OCI-LY7 (cell line): Measurements from ENCODE around the gene PLIN1. TPM values are rescaled to one million over a fixed set of nuclear protein-coding genes. Genes with fewer than 3 reads are reported as not detected.

Experiments used
- BruUV-seq: library from RNA; stranded (reverse); fragments of 400-500 nt; replicated peaks from 2 replicates; lab custom pipeline; 2021; lab: Mats Ljungman, UMichigan
- CTCF ChIA-PET: fragments of 300-600 bp; sonication (Branson Sonifier 250); formaldehyde crosslinking; loops from one replicate; lab custom pipeline; 2022; ENCODE audit warnings: antibody characterized with exemption; ENCODE audit not compliant: unreplicated experiment; lab: Charles Lee
- POLR2A ChIA-PET: fragments of 300-600 bp; sonication (Branson Sonifier 250); formaldehyde crosslinking; loops from one replicate; lab custom pipeline; 2022; ENCODE audit warnings: antibody characterized with exemption; lab: Charles Lee
- DNase-seq: peaks from one replicate; pipeline ENCODE4 v3.0.0-alpha.2; 2015; ENCODE audit warnings: low spot score
- H2AFZ ChIP-seq: fragments of 200-600 bp; sonication (generic), shearing (Covaris generic); 2 replicates; pipeline ENCODE4 v1.6.1; 2014; ENCODE audit warnings: mild to moderate bottlenecking, antibody characterized with exemption, low read length, moderate library complexity
- H3K27ac ChIP-seq: fragments of 200-600 bp; sonication (generic); 2 replicates; pipeline ENCODE4 v1.5.1; 2014; ENCODE audit warnings: mixed run types, low read depth, mild to moderate bottlenecking, moderate library complexity, low read length, inconsistent platforms; ENCODE audit not compliant: poor library complexity, severe bottlenecking
- H3K36me3 ChIP-seq: fragments of 200-600 bp; sonication (generic); 2 replicates; pipeline ENCODE4 v1.6.1; 2014; ENCODE audit warnings: mild to moderate bottlenecking, antibody characterized with exemption, low read length, moderate library complexity, mixed read lengths; ENCODE audit not compliant: insufficient read depth
- H3K4me1 ChIP-seq: fragments of 200-600 bp; sonication (generic); 2 replicates; pipeline ENCODE4 v1.5.1; 2014; ENCODE audit warnings: mild to moderate bottlenecking, low read length; ENCODE audit not compliant: insufficient read depth, poor library complexity, severe bottlenecking
- H3K4me2 ChIP-seq: fragments of 200-600 bp; sonication (generic); 2 replicates; pipeline ENCODE4 v1.6.1; 2014; ENCODE audit warnings: mild to moderate bottlenecking, low read length
- H3K4me3 ChIP-seq: fragments of 200-600 bp; sonication (generic); 2 replicates; pipeline ENCODE4 v1.5.1; 2014; ENCODE audit warnings: mild to moderate bottlenecking, low read depth, low read length; ENCODE audit not compliant: poor library complexity, severe bottlenecking
- H3K79me2 ChIP-seq: fragments of 200-600 bp; sonication (generic); 2 replicates; pipeline ENCODE4 v1.6.1; 2016; ENCODE audit warnings: low read depth, mild to moderate bottlenecking, low read length, moderate library complexity, mixed read lengths; ENCODE audit not compliant: insufficient read depth
- H3K9me2 ChIP-seq: fragments of 200-600 bp; sonication (generic); 2 replicates; pipeline ENCODE4 v1.6.1; 2016; ENCODE audit warnings: mild to moderate bottlenecking, low read length, mixed read lengths; ENCODE audit not compliant: insufficient read depth
- H3K9me3 ChIP-seq: fragments of 200-600 bp; sonication (generic); 2 replicates; pipeline ENCODE4 v1.6.1; 2014; ENCODE audit warnings: mild to moderate bottlenecking, mixed run types, low read length, mixed read lengths
- H4K20me1 ChIP-seq: fragments of 200-600 bp; sonication (generic); 2 replicates; pipeline ENCODE4 v1.6.1; 2014; ENCODE audit warnings: mild to moderate bottlenecking, antibody characterized with exemption, low read length, moderate library complexity, mixed read lengths; ENCODE audit not compliant: insufficient read depth
- CTCF ChIP-seq: fragments of 200-600 bp; sonication (generic); conservative IDR thresholded peaks from 2 replicates; pipeline ENCODE4 v1.5.1; 2014; ENCODE audit warnings: mild to moderate bottlenecking, antibody characterized with exemption, low read length, moderate library complexity, mixed read lengths
- EZH2phosphoT487 ChIP-seq: fragments of 200-600 bp; sonication (generic); IDR thresholded peaks from 2 replicates; pipeline ENCODE4 v1.6.1; 2018; ENCODE audit warnings: low read depth, borderline replicate concordance, mild to moderate bottlenecking, mixed run types, antibody characterized with exemption, low read length, moderate library complexity, mixed read lengths
- intact Hi-C: fragments of 100-400 bp; cut with micrococcal nuclease; formaldehyde crosslinking; loops from one replicate; pipeline ENCODE4 v1.10.0; 2022; ENCODE audit not compliant: unreplicated experiment
- total RNA-seq, 2 experiments: library from RNA; depleted of rRNA in 1 of 2; stranded (reverse); fragments of >200 nt in 1 of 2; shearing (Covaris generic) in 1 of 2; gene quantifications; 2 replicates each; pipeline ENCODE4 v1.2.3, GENCODE V29; 2014 to 2022

The PLIN1 gene
- total RNA-seq, 2 experiments from 2014 or later, result 0.19 TPM; not detected in 1

- no TSS peak for BruUV-seq
- POLR2A ChIA-PET, result interaction anchor here (0.6 kb wide), 1 partner anchor 315 kb away, joined by 3 read pairs; no protein-coding TSS in a partner anchor
- Histone ChIP-seq H3K9me2 (no peaks in the 10 kb centered on the region), H3K4me2 (no peak overlapping the region), H3K36me3 (no peaks in the 10 kb centered on the region), H3K4me3 (no peak overlapping the region), H4K20me1 (no peaks in the 10 kb centered on the region), H3K9me3 (no peaks in the 10 kb centered on the region), H2AFZ (no peak overlapping the region), H3K79me2 (no peaks in the 10 kb centered on the region), H3K27ac (no peak overlapping the region), H3K4me1 (no peaks in the 10 kb centered on the region)
- intact Hi-C loops, result no loop called here
- CTCF ChIA-PET, result no interaction called here
- DNase-seq, result no peak
- TF ChIP-seq CTCF (no peak), EZH2phosphoT487 (no peak)
Measured at GRCh38 chr15:89646416-89647141, 32.6 kb downstream of the PLIN1 start.

GRCh38 chr15:89645680-89646079, 33.5 kb downstream of the PLIN1 start:
- no peak overlapping the region for H2AFZ ChIP-seq
- no TSS peak for BruUV-seq
- no peaks in the 10 kb centered on the region for H3K9me3 ChIP-seq
- intact Hi-C loops, result no loop called here
- no peak for DNase-seq
- ChIA-PET POLR2A (no interaction called here), CTCF (no interaction called here)
- no peak for TF ChIP-seq EZH2phosphoT487
- TF ChIP-seq CTCF, result no peak
- no peaks in the 10 kb centered on the region for H3K36me3 ChIP-seq
- H3K4me2 ChIP-seq, result no peak overlapping the region
- H3K4me3 ChIP-seq, result no peak overlapping the region
- no peaks in the 10 kb centered on the region for H3K9me2 ChIP-seq
- H3K79me2 ChIP-seq, result no peaks in the 10 kb centered on the region
- H3K4me1 ChIP-seq, result no peaks in the 10 kb centered on the region
- H3K27ac ChIP-seq, result no peak overlapping the region
- no peaks in the 10 kb centered on the region for H4K20me1 ChIP-seq

GRCh38 chr15:89642106-89642505, 37.1 kb downstream of the PLIN1 start:
- BruUV-seq, result no TSS peak
- Histone ChIP-seq H3K4me1 (no peaks in the 10 kb centered on the region), H3K9me3 (no peaks in the 10 kb centered on the region), H3K36me3 (no peaks in the 10 kb centered on the region), H3K4me2 (no peak overlapping the region), H3K79me2 (no peaks in the 10 kb centered on the region), H2AFZ (no peak overlapping the region), H3K9me2 (no peaks in the 10 kb centered on the region), H4K20me1 (no peaks in the 10 kb centered on the region), H3K27ac (no peak overlapping the region), H3K4me3 (no peak overlapping the region)
- intact Hi-C loops, result no loop called here
- no peak for DNase-seq
- CTCF ChIA-PET, result no interaction called here
- TF ChIP-seq EZH2phosphoT487 (no peak), CTCF (no peak)
- POLR2A ChIA-PET, result no interaction called here
